IPS-15b (cell line): ENCODE measurements around the gene ATP2A1.
"Not testable (repeated sequence)": the region's sequence is repeated elsewhere in the genome, so short reads cannot be mapped to it uniquely, and the experiment has no call there.

Experiments used
- H3K27me3 ChIP-seq: one replicate; pipeline ENCODE4 v1.6.1; 2013; ENCODE audit warnings: low read length; ENCODE audit not compliant: control insufficient read depth, insufficient read depth
- H3K36me3 ChIP-seq: one replicate; pipeline ENCODE4 v1.6.1; 2013; ENCODE audit warnings: low read length; ENCODE audit not compliant: control insufficient read depth, insufficient read depth
- H3K4me1 ChIP-seq: one replicate; pipeline ENCODE4 v1.6.1; 2013; ENCODE audit warnings: mild to moderate bottlenecking, low read length; ENCODE audit not compliant: control insufficient read depth, insufficient read depth
- H3K4me3 ChIP-seq: one replicate; pipeline ENCODE4 v1.5.1; 2013; ENCODE audit warnings: low read depth, low read length
- H3K9ac ChIP-seq: one replicate; pipeline ENCODE4 v1.6.1; 2013; ENCODE audit warnings: low read depth, mild to moderate bottlenecking, low read length
- H3K9me3 ChIP-seq: one replicate; pipeline ENCODE4 v1.6.1; 2013; ENCODE audit warnings: mild to moderate bottlenecking, low read length; ENCODE audit not compliant: control insufficient read depth, insufficient read depth

Gene ATP2A1

GRCh38 chr16:28923231-28923587, 44.9 kb downstream of the ATP2A1 start:
- no peak overlapping the region for H3K9ac ChIP-seq
- no peaks in the 10 kb centered on the region for H3K9me3 ChIP-seq
- no peak overlapping the region for H3K4me3 ChIP-seq
- H3K27me3 ChIP-seq = no peaks in the 10 kb centered on the region
- peaks cover 3% of the 10 kb centered on the region for H3K36me3 ChIP-seq
- peaks cover 3% of the 10 kb centered on the region for H3K4me1 ChIP-seq

- Histone ChIP-seq H3K36me3 (peaks cover 3% of the 10 kb centered on the region), H3K27me3 (no peaks in the 10 kb centered on the region), H3K9ac (no peak overlapping the region), H3K4me3 (peak overlapping the region; percentile 90), H3K4me1 (peaks cover 3% of the 10 kb centered on the region), H3K9me3 (no peaks in the 10 kb centered on the region)
These were observed 45.5 kb downstream of the ATP2A1 start for GRCh38 chr16:28923652-28924398.

GRCh38 chr16:28924399-28924761, 46.1 kb downstream of the ATP2A1 start:
- Histone ChIP-seq H3K9me3 (no peaks in the 10 kb centered on the region), H3K9ac (no peak overlapping the region), H3K4me3 (peak overlapping the region; percentile 90), H3K4me1 (peaks cover 3% of the 10 kb centered on the region), H3K36me3 (peaks cover 3% of the 10 kb centered on the region), H3K27me3 (no peaks in the 10 kb centered on the region)

GRCh38 chr16:28924762-28925385, 46.6 kb downstream of the ATP2A1 start, which contains the start of gene RABEP2:
TSS of gene RABEP2 (minus strand) at chr16:28925238. CDS start at chr16:28925163, 75 bp downstream.
- no peaks in the 10 kb centered on the region for H3K9me3 ChIP-seq
- H3K27me3 ChIP-seq = no peaks in the 10 kb centered on the region
- peaks cover 3% of the 10 kb centered on the region for H3K4me1 ChIP-seq
- H3K9ac ChIP-seq = peak within 1 kb of the TSS; percentile 81
- H3K36me3 ChIP-seq = peaks cover 3% of the 10 kb centered on the region
- peak within 1 kb of the TSS; percentile 93 for H3K4me3 ChIP-seq

- Histone ChIP-seq H3K9ac (peak overlapping the region; percentile 81), H3K9me3 (no peaks in the 10 kb centered on the region), H3K4me3 (peak overlapping the region; percentile 93), H3K4me1 (peaks cover 3% of the 10 kb centered on the region), H3K36me3 (peaks cover 3% of the 10 kb centered on the region), H3K27me3 (no peaks in the 10 kb centered on the region)
These were observed 47.3 kb downstream of the ATP2A1 start for GRCh38 chr16:28925386-28926228.

GRCh38 chr16:28926284-28926683, 48.0 kb downstream of the ATP2A1 start:
- not testable (repeated sequence) for H3K36me3 ChIP-seq, H3K9me3 ChIP-seq, H3K27me3 ChIP-seq, H3K4me1 ChIP-seq, H3K9ac ChIP-seq
- peak overlapping the region; percentile 93 for H3K4me3 ChIP-seq

GRCh38 chr16:28927815-28928214, 49.5 kb downstream of the ATP2A1 start:
- H3K4me1 ChIP-seq = peaks cover 3% of the 10 kb centered on the region
- H3K9me3 ChIP-seq = no peaks in the 10 kb centered on the region
- H3K27me3 ChIP-seq = no peaks in the 10 kb centered on the region
- H3K4me3 ChIP-seq = no peak overlapping the region
- no peak overlapping the region for H3K9ac ChIP-seq
- no peaks in the 10 kb centered on the region for H3K36me3 ChIP-seq

- Histone ChIP-seq H3K27me3 (no peaks in the 10 kb centered on the region), H3K9me3 (no peaks in the 10 kb centered on the region), H3K36me3 (no peaks in the 10 kb centered on the region), H3K4me1 (no peaks in the 10 kb centered on the region), H3K9ac (no peak overlapping the region), H3K4me3 (no peak overlapping the region)
These were observed 51.9 kb downstream of the ATP2A1 start for GRCh38 chr16:28930203-28930602.

- Histone ChIP-seq H3K36me3 (no peaks in the 10 kb centered on the region), H3K27me3 (peaks cover 2% of the 10 kb centered on the region), H3K9ac (no peak overlapping the region), H3K4me1 (no peaks in the 10 kb centered on the region), H3K4me3 (no peak overlapping the region), H3K9me3 (no peaks in the 10 kb centered on the region)
These were observed 52.4 kb downstream of the ATP2A1 start for GRCh38 chr16:28930652-28931051.

- Histone ChIP-seq H3K9ac (no peak within 1 kb of the TSS), H3K4me1 (no peaks in the 10 kb centered on the region), H3K4me3 (no peak within 1 kb of the TSS), H3K27me3 (peaks cover 2% of the 10 kb centered on the region), H3K36me3 (no peaks in the 10 kb centered on the region), H3K9me3 (no peaks in the 10 kb centered on the region)
These were observed 53.5 kb downstream of the ATP2A1 start, which contains the start of gene CD19 for GRCh38 chr16:28931801-28932225. TSS of gene CD19 (plus strand) at chr16:28931971. CDS start at chr16:28932001, 30 bp downstream.

- H3K4me3 ChIP-seq = no peak overlapping the region
- H3K36me3 ChIP-seq = no peaks in the 10 kb centered on the region
- no peaks in the 10 kb centered on the region for H3K9me3 ChIP-seq
- H3K27me3 ChIP-seq = peaks cover 2% of the 10 kb centered on the region
- H3K9ac ChIP-seq = no peak overlapping the region
- no peaks in the 10 kb centered on the region for H3K4me1 ChIP-seq
These were observed 54.3 kb downstream of the ATP2A1 start for GRCh38 chr16:28932339-28933141.
